ENCODE data around the gene SNRPB. TPM values are rescaled to one million over a fixed set of nuclear protein-coding genes. Genes with fewer than 3 reads are reported as not detected.

SNRPB gene
- total RNA-seq, 1 donor from 2014 or later: 207 TPM

DNA sequence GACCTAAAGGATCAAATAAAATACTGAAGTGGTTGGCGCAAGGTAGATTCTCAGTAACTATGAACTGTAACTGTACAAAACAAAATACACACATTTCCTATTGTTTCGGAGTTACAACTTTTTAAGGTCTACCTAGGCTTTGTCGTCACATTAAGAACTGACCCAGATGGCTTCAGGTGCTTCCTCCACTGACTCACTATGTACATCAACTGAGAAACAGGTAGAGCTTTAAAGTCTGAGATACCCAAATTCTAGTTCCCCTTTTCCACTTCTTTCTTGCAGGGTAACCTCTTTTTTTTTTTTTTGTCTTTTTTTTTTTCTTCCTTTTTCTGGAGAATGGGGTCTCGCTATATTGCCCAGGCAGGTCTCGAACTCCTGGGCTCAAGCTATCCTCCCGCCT, 5.5 kb downstream of the SNRPB start:
- Histone ChIP-seq H3K27me3 (ENCODE audit: insufficient read depth, low read length) (no peaks in the 10 kb centered on the region), H2AFZ (ENCODE audit: low read depth, low read length) (no peak overlapping the region), H3K36me3 (ENCODE audit: insufficient read depth, low read length) (peaks cover 70% of the 10 kb centered on the region), H3K4me1 (ENCODE audit: insufficient read depth, low read length) (peaks cover 4% of the 10 kb centered on the region), H3K9me3 (ENCODE audit: insufficient read depth, low read depth, low read length) (no peaks in the 10 kb centered on the region), H3K4me2 (ENCODE audit: low read length) (no peak overlapping the region), H4K20me1 (ENCODE audit: insufficient read depth, low read length) (peaks cover 90% of the 10 kb centered on the region), H3K79me2 (ENCODE audit: insufficient read depth, low read length) (peaks cover 67% of the 10 kb centered on the region), H3K27ac (ENCODE audit: low read depth, low read length) (no peak overlapping the region), H3K4me3 (ENCODE audit: insufficient read depth, low read depth, low read length) (no peak overlapping the region), H3K9ac (ENCODE audit: low read length) (no peak overlapping the region)
- Mint-ChIP-seq H3K9me3 (ENCODE audit: unreplicated experiment) (no peaks in the 10 kb centered on the region), H3K4me3 (ENCODE audit: unreplicated experiment) (no peak overlapping the region), H3K27me3 (ENCODE audit: low read depth, unreplicated experiment) (no peaks in the 10 kb centered on the region), H3K27ac (ENCODE audit: unreplicated experiment) (no peak overlapping the region), H3K36me3 (ENCODE audit: low read depth, unreplicated experiment) (peaks cover 29% of the 10 kb centered on the region), H3K4me1 (ENCODE audit: low read depth, unreplicated experiment) (peaks cover 17% of the 10 kb centered on the region)
- no peak for DNase-seq (ENCODE audit: low read depth)
- TF ChIP-seq, protein P1, sequence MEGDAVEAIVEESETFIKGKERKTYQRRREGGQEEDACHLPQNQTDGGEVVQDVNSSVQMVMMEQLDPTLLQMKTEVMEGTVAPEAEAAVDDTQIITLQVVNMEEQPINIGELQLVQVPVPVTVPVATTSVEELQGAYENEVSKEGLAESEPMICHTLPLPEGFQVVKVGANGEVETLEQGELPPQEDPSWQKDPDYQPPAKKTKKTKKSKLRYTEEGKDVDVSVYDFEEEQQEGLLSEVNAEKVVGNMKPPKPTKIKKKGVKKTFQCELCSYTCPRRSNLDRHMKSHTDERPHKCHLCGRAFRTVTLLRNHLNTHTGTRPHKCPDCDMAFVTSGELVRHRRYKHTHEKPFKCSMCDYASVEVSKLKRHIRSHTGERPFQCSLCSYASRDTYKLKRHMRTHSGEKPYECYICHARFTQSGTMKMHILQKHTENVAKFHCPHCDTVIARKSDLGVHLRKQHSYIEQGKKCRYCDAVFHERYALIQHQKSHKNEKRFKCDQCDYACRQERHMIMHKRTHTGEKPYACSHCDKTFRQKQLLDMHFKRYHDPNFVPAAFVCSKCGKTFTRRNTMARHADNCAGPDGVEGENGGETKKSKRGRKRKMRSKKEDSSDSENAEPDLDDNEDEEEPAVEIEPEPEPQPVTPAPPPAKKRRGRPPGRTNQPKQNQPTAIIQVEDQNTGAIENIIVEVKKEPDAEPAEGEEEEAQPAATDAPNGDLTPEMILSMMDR (IDR thresholded peaks at IDR 0.05; ENCODE audit: insufficient read depth, low read depth, low read length): no peak
- TF ChIP-seq EZH2 (IDR thresholded peaks at IDR 0.05; ENCODE audit: insufficient read depth, low read length): no peak
- FAIRE-seq: no peak

DNA sequence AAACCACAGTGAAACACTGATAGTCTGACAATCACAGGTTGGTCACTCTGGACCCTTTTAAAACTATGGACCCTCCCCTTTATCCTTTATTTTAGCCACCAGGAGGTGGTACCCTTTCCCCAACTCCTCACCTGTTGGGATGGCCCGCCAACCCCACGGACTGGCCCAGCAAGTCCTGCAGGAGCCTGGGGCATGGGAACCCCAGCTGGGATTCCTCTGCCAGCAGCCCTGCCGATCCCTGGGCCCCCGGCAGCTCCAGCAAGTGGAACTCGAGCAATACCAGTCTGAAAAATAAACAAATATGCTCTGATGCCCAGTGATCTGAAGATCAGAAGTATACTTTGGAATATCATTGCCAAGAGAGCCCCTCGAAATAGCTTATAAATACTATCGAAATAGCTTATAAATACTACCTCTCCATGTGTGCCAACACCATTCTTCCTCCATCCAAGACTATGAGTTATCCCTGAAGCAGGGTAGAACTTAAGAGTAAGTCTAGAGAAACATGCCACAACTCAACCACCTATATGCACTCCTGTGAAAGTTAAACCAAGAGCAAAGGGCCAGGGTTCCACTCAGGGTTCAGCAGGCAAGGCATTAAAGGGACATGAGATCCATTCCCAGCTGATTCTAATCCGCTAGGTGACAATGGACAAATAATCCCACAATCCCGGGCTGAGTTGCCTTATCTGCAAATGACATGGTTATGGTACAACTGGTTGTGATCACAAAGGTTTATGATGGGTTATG, 6.8 kb downstream of the SNRPB start:
- Histone ChIP-seq H3K4me2 (ENCODE audit: low read length) (no peak overlapping the region), H2AFZ (ENCODE audit: low read depth, low read length) (no peak overlapping the region), H3K36me3 (ENCODE audit: insufficient read depth, low read length) (peaks cover 81% of the 10 kb centered on the region), H3K79me2 (ENCODE audit: insufficient read depth, low read length) (peaks cover 54% of the 10 kb centered on the region), H3K4me1 (ENCODE audit: insufficient read depth, low read length) (peaks cover 2% of the 10 kb centered on the region), H3K9me3 (ENCODE audit: insufficient read depth, low read depth, low read length) (no peaks in the 10 kb centered on the region), H3K9ac (ENCODE audit: low read length) (no peak overlapping the region), H3K4me3 (ENCODE audit: insufficient read depth, low read depth, low read length) (no peak overlapping the region), H3K27ac (ENCODE audit: low read depth, low read length) (no peak overlapping the region), H3K27me3 (ENCODE audit: insufficient read depth, low read length) (no peaks in the 10 kb centered on the region), H4K20me1 (ENCODE audit: insufficient read depth, low read length) (peaks cover 83% of the 10 kb centered on the region)
- Mint-ChIP-seq H3K27ac (ENCODE audit: unreplicated experiment) (no peak overlapping the region), H3K4me3 (ENCODE audit: unreplicated experiment) (no peak overlapping the region), H3K9me3 (ENCODE audit: unreplicated experiment) (no peaks in the 10 kb centered on the region), H3K27me3 (ENCODE audit: low read depth, unreplicated experiment) (no peaks in the 10 kb centered on the region), H3K4me1 (ENCODE audit: low read depth, unreplicated experiment) (peaks cover 14% of the 10 kb centered on the region), H3K36me3 (ENCODE audit: low read depth, unreplicated experiment) (peaks cover 30% of the 10 kb centered on the region)
- FAIRE-seq (no peak), DNase-seq (ENCODE audit: low read depth) (no peak)
- TF ChIP-seq EZH2 (IDR thresholded peaks at IDR 0.05; ENCODE audit: insufficient read depth, low read length): no peak
- TF ChIP-seq, protein P1 (IDR thresholded peaks at IDR 0.05; ENCODE audit: insufficient read depth, low read depth, low read length): no peak

DNA sequence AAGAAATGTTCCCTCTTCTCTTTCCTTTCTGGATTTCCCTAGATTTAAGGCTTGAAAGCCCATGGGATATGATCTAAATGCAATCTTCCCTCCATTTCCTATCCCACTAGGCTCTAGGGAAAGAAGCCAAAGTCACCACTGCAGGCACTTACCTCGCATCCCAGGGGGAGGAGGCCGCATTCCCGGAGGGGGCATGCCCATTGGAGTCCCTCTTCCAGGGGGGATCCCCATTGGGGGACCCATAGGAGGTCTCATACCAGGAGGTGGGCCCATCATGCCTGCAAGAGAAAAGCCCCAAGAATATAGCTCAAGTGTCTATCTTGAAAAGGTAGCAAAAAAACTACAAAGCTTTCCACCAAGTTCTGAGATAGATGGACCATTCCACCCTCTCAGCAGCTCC, 8.1 kb downstream of the SNRPB start:
- H3K4me3 ChIP-seq (ENCODE audit: insufficient read depth, low read depth, low read length): no peak overlapping the region
- no peaks in the 10 kb centered on the region for H3K9me3 ChIP-seq (ENCODE audit: insufficient read depth, low read depth, low read length)
- TF ChIP-seq, protein P1 (IDR thresholded peaks at IDR 0.05; ENCODE audit: insufficient read depth, low read depth, low read length): no peak
- no peak for TF ChIP-seq EZH2 (IDR thresholded peaks at IDR 0.05; ENCODE audit: insufficient read depth, low read length)
- H3K4me2 ChIP-seq (ENCODE audit: low read length): no peak overlapping the region
- peaks cover 85% of the 10 kb centered on the region for H3K36me3 ChIP-seq (ENCODE audit: insufficient read depth, low read length)
- Mint-ChIP-seq H3K9me3 (ENCODE audit: unreplicated experiment) (no peaks in the 10 kb centered on the region), H3K27me3 (ENCODE audit: low read depth, unreplicated experiment) (no peaks in the 10 kb centered on the region), H3K4me3 (ENCODE audit: unreplicated experiment) (no peak overlapping the region), H3K4me1 (ENCODE audit: low read depth, unreplicated experiment) (peaks cover 3% of the 10 kb centered on the region), H3K27ac (ENCODE audit: unreplicated experiment) (no peak overlapping the region), H3K36me3 (ENCODE audit: low read depth, unreplicated experiment) (peaks cover 28% of the 10 kb centered on the region)
- H3K9ac ChIP-seq (ENCODE audit: low read length): no peak overlapping the region
- no peak overlapping the region for H3K27ac ChIP-seq (ENCODE audit: low read depth, low read length)
- no peaks in the 10 kb centered on the region for H3K4me1 ChIP-seq (ENCODE audit: insufficient read depth, low read length)
- no peak overlapping the region for H2AFZ ChIP-seq (ENCODE audit: low read depth, low read length)
- DNase-seq (ENCODE audit: low read depth) (no peak), FAIRE-seq (no peak)
- peaks cover 74% of the 10 kb centered on the region for H4K20me1 ChIP-seq (ENCODE audit: insufficient read depth, low read length)
- H3K79me2 ChIP-seq (ENCODE audit: insufficient read depth, low read length): peaks cover 41% of the 10 kb centered on the region
- no peaks in the 10 kb centered on the region for H3K27me3 ChIP-seq (ENCODE audit: insufficient read depth, low read length)

Data from astrocyte (in vitro differentiated cells and primary cell).